ENCODE measurements around the gene RBPJ.

Gene RBPJ

DNA sequence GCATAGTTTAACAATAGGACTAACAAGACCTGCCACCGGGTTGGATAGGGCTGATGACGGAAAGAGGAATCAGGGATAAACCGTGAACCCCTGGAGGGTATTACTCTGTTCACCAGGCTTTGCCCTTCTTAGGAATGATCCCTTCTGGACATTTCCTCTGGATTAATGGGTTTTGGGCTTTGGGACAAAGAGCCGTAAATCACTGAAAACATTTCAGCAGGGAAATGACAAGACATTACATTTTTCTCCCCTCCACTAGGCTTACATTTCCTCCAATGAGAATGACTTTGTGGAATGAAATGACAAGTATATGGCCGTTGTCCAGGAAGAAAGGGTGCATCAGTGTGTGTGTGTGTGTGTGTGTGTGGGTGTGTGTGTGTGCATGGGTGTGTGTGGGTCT lies 25.9 kb upstream of the RBPJ start:
- TF ChIP-seq, protein P1, sequence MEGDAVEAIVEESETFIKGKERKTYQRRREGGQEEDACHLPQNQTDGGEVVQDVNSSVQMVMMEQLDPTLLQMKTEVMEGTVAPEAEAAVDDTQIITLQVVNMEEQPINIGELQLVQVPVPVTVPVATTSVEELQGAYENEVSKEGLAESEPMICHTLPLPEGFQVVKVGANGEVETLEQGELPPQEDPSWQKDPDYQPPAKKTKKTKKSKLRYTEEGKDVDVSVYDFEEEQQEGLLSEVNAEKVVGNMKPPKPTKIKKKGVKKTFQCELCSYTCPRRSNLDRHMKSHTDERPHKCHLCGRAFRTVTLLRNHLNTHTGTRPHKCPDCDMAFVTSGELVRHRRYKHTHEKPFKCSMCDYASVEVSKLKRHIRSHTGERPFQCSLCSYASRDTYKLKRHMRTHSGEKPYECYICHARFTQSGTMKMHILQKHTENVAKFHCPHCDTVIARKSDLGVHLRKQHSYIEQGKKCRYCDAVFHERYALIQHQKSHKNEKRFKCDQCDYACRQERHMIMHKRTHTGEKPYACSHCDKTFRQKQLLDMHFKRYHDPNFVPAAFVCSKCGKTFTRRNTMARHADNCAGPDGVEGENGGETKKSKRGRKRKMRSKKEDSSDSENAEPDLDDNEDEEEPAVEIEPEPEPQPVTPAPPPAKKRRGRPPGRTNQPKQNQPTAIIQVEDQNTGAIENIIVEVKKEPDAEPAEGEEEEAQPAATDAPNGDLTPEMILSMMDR (IDR thresholded peaks at IDR 0.05; ENCODE audit: insufficient read depth, low read length, poor library complexity, severe bottlenecking): no peak
- no peak for TF ChIP-seq EZH2phosphoT487 (conservative IDR thresholded peaks at IDR 0.05; ENCODE audit: low read length)
- Histone ChIP-seq H3K27ac (ENCODE audit: low read depth, low read length) (no peak overlapping the region), H3K27me3 (ENCODE audit: low read length) (no peaks in the 10 kb centered on the region), H4K20me1 (ENCODE audit: low read depth, low read length) (no peaks in the 10 kb centered on the region), H3K9ac (ENCODE audit: low read length) (no peak overlapping the region), H3K4me2 (ENCODE audit: low read depth, low read length, poor library complexity, severe bottlenecking) (no peak overlapping the region), H2AFZ (ENCODE audit: low read depth, low read length, severe bottlenecking) (no peak overlapping the region), H3K79me2 (ENCODE audit: insufficient read depth, low read length) (no peaks in the 10 kb centered on the region), H3F3A (ENCODE audit: insufficient read depth) (no peaks in the 10 kb centered on the region), H3K9me3 (ENCODE audit: insufficient read depth, low read length) (no peaks in the 10 kb centered on the region), H3K36me3 (ENCODE audit: low read length) (no peaks in the 10 kb centered on the region), H3K9me2 (replicated peaks; ENCODE audit: insufficient read depth, low read length) (no peaks in the 10 kb centered on the region), H3K4me3 (ENCODE audit: insufficient read depth, low read length, poor library complexity, severe bottlenecking) (no peak overlapping the region)

DNA sequence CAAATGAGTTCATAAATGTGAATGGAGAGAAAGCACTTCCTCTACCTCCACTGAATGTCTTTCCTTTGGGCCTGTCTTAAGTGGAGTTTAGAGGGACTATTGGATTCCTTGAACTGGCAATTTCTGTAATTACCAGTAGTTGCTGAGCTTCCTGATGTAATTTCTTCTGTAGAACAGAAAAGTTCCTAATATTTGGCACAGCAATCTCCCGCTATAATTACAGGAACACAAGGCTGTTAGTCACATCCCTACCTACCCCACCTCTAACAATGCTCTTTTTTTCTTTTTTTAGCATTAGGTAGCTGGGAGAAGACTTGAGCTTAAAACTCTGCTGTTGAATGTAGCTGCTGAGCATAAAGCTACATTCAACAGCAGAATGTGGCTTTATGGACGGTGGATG lies 24.8 kb upstream of the RBPJ start:
- Histone ChIP-seq H3K4me2 (ENCODE audit: low read depth, low read length, poor library complexity, severe bottlenecking) (no peak overlapping the region), H3K9ac (ENCODE audit: low read length) (no peak overlapping the region), H2AFZ (ENCODE audit: low read depth, low read length, severe bottlenecking) (no peak overlapping the region), H3K36me3 (ENCODE audit: low read length) (no peaks in the 10 kb centered on the region), H3K9me3 (ENCODE audit: insufficient read depth, low read length) (no peaks in the 10 kb centered on the region), H3K9me2 (replicated peaks; ENCODE audit: insufficient read depth, low read length) (no peaks in the 10 kb centered on the region), H3K27ac (ENCODE audit: low read depth, low read length) (no peak overlapping the region), H3F3A (ENCODE audit: insufficient read depth) (no peaks in the 10 kb centered on the region), H4K20me1 (ENCODE audit: low read depth, low read length) (no peaks in the 10 kb centered on the region), H3K27me3 (ENCODE audit: low read length) (no peaks in the 10 kb centered on the region), H3K79me2 (ENCODE audit: insufficient read depth, low read length) (no peaks in the 10 kb centered on the region), H3K4me3 (ENCODE audit: insufficient read depth, low read length, poor library complexity, severe bottlenecking) (no peak overlapping the region)
- no peak for TF ChIP-seq EZH2phosphoT487 (conservative IDR thresholded peaks at IDR 0.05; ENCODE audit: low read length)
- TF ChIP-seq, protein P1 (IDR thresholded peaks at IDR 0.05; ENCODE audit: insufficient read depth, low read length, poor library complexity, severe bottlenecking): no peak

DNA sequence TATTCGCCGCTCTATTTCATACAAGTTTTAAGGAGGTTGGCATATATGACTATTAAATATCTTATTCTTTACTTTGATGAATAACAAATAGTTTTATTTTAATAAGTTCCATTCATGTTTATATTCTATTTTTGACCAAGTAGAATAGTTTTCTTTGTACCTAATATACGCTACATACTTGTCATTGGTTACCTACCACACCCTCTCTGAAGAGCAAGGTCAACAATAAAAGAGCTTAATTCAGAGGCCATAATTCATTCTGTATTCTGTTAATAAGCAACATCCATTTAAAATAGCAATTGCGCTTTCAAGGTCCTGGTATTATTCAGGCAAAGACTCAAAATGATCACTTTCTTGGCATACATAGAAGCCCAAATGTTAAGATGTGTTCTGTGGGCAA lies 24.3 kb upstream of the RBPJ start:
- Histone ChIP-seq H3K9ac (ENCODE audit: low read length) (no peak overlapping the region), H3K4me2 (ENCODE audit: low read depth, low read length, poor library complexity, severe bottlenecking) (no peak overlapping the region), H3K27me3 (ENCODE audit: low read length) (no peaks in the 10 kb centered on the region), H4K20me1 (ENCODE audit: low read depth, low read length) (no peaks in the 10 kb centered on the region), H3K27ac (ENCODE audit: low read depth, low read length) (no peak overlapping the region), H2AFZ (ENCODE audit: low read depth, low read length, severe bottlenecking) (no peak overlapping the region), H3K4me3 (ENCODE audit: insufficient read depth, low read length, poor library complexity, severe bottlenecking) (no peak overlapping the region), H3K9me2 (replicated peaks; ENCODE audit: insufficient read depth, low read length) (no peaks in the 10 kb centered on the region), H3F3A (ENCODE audit: insufficient read depth) (no peaks in the 10 kb centered on the region), H3K36me3 (ENCODE audit: low read length) (no peaks in the 10 kb centered on the region), H3K9me3 (ENCODE audit: insufficient read depth, low read length) (no peaks in the 10 kb centered on the region), H3K79me2 (ENCODE audit: insufficient read depth, low read length) (no peaks in the 10 kb centered on the region)
- TF ChIP-seq, protein P1 (IDR thresholded peaks at IDR 0.05; ENCODE audit: insufficient read depth, low read length, poor library complexity, severe bottlenecking): no peak
- TF ChIP-seq EZH2phosphoT487 (conservative IDR thresholded peaks at IDR 0.05; ENCODE audit: low read length): no peak
